ENCODE results near the gene LMO2. TPM values are rescaled to one million over a fixed set of nuclear protein-coding genes. Genes with fewer than 3 reads are reported as not detected.
"Not testable (repeated sequence)": the region's sequence is repeated elsewhere in the genome, so short reads cannot be mapped to it uniquely, and the experiment has no call there.

Gene LMO2
- total RNA-seq, 1 donor = under 0.01 TPM

DNA sequence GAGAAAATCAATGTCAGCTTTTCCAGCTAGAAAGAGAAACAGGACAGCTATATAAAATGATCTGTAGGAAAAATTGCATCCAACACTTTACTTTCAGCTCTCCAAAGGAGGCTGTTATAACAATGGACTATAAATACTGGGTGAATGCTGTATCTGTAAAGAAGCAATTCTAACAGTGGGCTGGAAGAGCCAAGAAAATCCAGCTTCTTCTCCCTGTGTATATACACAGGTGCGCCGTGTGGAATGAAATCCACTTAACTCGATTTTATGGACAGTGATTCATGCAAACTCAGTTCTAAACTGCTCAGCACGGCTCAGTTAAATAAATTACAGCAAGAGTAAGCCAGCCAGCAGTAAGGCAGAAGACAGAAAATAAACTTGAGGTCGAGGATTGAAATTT lies 32.5 kb upstream of the LMO2 start:
- H3K4me3 ChIP-seq (ENCODE audit: low read depth, low read length) = no peak overlapping the region
- TF ChIP-seq, protein P1, sequence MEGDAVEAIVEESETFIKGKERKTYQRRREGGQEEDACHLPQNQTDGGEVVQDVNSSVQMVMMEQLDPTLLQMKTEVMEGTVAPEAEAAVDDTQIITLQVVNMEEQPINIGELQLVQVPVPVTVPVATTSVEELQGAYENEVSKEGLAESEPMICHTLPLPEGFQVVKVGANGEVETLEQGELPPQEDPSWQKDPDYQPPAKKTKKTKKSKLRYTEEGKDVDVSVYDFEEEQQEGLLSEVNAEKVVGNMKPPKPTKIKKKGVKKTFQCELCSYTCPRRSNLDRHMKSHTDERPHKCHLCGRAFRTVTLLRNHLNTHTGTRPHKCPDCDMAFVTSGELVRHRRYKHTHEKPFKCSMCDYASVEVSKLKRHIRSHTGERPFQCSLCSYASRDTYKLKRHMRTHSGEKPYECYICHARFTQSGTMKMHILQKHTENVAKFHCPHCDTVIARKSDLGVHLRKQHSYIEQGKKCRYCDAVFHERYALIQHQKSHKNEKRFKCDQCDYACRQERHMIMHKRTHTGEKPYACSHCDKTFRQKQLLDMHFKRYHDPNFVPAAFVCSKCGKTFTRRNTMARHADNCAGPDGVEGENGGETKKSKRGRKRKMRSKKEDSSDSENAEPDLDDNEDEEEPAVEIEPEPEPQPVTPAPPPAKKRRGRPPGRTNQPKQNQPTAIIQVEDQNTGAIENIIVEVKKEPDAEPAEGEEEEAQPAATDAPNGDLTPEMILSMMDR (IDR thresholded peaks at IDR 0.05; ENCODE audit: insufficient read depth, low read depth, low read length) = no peak
- no peak for DNase-seq (ENCODE audit: low read depth)

DNA sequence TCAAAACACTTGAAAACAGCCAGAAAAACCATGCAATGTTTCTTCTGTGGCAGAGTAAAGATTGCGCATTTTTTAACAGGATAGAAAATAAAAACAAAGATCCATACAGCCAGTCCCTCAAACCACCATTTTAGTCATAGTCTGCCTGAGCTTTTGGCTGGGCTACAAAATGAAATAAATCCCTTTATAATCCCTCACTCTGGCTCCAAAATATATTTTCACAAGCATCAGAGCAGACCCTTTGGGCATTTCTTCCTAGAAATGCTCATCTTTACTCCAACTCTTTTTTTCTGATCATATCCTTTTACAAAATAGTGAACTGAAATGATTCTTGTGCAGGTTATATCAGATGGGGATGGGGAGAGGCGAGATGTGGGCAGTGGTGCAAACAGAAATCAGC lies 31.8 kb upstream of the LMO2 start:
- TF ChIP-seq, protein P1 (IDR thresholded peaks at IDR 0.05; ENCODE audit: insufficient read depth, low read depth, low read length) = no peak
- H3K4me3 ChIP-seq (ENCODE audit: low read depth, low read length) = no peak overlapping the region
- DNase-seq (ENCODE audit: low read depth) = no peak

DNA sequence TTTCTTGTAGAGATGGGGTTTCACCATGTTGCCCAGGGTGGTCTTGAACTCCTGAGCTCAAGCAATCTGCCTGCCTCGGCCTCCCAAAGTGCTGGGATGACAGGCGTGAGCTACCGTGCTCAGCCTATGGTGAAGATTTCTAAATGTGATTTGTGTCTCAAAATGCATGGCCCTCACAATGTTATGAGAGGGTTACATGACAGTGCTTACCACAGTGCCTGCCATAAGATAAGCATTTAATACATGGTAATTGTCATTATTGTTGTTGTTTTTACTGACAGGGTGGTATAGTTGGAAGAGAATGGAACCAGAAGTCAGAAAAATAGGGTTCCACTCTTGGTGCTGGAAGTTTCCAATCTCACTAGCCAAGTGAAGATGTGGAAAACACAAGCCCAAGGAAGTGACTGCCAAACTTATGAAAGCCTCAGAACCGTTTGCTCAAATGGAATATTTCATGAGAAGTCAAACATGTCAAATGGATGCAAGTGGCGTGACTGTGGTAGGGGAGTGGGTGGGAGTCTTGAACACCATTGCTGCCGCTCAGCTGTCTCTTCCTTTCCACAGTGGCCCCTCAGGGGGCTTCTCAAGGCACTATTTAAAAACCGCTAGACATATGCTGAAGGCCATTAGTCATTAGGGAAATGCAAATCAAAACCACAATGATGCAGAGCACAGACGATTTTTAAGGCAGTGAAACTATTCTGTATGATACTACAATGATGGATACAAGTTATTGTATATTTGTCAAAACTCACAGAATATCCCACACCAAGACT lies 29.1 kb upstream of the LMO2 start:
- no peak overlapping the region for H3K4me3 ChIP-seq (ENCODE audit: low read depth, low read length)
- TF ChIP-seq, protein P1 (IDR thresholded peaks at IDR 0.05; ENCODE audit: insufficient read depth, low read depth, low read length) = no peak
- DNase-seq (ENCODE audit: low read depth) = no peak

DNA sequence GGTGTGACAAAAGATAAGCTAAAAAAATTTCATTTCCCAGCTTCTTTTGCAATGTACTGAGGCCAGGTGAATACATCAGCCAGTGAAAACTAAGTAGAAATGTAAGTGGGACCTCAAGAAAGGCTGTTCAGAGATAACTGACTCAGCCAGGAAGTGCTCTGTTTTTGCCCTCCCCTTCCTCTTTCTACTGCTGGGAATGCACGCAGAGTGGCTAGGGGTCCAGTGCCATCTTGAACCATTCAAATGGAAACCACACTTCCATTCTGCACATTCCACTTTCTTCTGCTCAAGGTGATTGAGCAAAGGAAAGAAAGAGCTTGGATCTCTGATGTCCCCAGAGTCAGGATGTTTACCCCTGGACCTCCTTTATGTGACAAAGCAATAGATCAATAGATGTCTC lies 27.8 kb upstream of the LMO2 start:
- no peak overlapping the region for H3K4me3 ChIP-seq (ENCODE audit: low read depth, low read length)

DNA sequence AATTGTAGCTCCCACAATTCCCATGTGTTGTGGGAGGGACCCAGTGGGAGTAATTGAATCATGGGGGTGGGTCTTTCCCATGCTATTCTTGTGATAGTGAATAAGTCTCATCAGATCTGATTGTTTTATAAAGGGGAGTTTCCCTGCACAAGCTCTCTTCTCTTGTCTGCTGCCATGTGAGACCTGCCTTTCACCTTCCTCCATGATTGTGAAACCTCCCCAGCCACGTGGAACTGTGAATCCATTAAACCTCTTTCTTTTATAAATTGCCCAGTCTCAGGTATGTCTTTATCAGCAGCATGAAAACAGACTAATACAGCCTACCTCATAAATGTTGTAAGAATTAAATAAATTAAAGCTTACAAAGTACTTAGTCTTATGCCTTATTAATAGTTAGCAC lies 25.5 kb upstream of the LMO2 start:
- H3K4me3 ChIP-seq (ENCODE audit: low read depth, low read length); DNase-seq (ENCODE audit: low read depth): not testable (repeated sequence)

More for the DNA sequence above, 27.8 kb upstream of the LMO2 start:
- TF ChIP-seq, protein P1 (IDR thresholded peaks at IDR 0.05; ENCODE audit: insufficient read depth, low read depth, low read length) = no peak
- DNase-seq (ENCODE audit: low read depth) = no peak

DNA sequence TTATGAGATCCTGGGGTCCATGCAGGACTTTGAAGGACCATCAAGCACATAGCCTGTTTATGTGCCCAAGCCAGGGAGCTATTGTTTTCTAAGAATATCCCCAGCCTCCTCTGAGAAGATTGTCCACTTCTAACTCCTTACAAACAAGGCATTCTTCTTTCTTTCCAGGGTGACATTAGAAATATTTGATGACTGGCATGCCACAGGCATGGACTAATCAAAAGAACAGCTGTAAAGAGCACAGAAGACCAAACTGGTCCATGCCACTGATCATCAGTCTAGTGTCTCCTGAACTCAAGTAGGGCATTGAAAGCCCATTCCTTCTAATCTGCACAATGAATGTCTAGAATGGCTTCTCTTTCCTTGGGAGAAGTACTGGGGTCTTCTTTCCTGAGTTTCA lies 24.9 kb upstream of the LMO2 start:
- TF ChIP-seq, protein P1 (IDR thresholded peaks at IDR 0.05; ENCODE audit: insufficient read depth, low read depth, low read length) = no peak
- no peak overlapping the region for H3K4me3 ChIP-seq (ENCODE audit: low read depth, low read length)
- no peak for DNase-seq (ENCODE audit: low read depth)

DNA sequence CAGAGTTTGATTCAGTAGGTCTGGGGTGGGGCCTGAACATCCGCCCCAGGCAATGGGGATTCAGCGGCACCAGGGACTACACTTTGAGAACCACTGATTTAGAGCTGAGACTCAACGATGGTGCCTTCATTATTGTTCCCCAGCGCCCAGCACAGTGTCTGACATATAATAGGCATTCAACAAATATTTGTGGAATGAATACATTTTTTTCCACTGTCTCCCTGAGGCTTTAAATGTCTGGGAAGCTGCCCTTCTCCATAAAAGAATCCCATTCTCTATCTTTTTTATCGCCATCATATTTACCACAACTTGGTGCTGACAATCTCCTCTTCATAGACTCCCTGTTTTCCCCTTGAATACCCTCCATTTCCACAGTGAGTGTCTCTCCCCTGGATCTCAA lies 23.6 kb upstream of the LMO2 start:
- no peak overlapping the region for H3K4me3 ChIP-seq (ENCODE audit: low read depth, low read length)
- DNase-seq (ENCODE audit: low read depth) = no peak
- TF ChIP-seq, protein P1 (IDR thresholded peaks at IDR 0.05; ENCODE audit: insufficient read depth, low read depth, low read length) = no peak

Data from fibroblast of villous mesenchyme (primary cell).